ENCODE results near the gene NETO2.
A peak's percentile ranks its signal among the peaks of the same experiment; 100 is the strongest.

Gene NETO2

GRCh38 chr16:47047524-47048203 lies 96.1 kb downstream of the NETO2 start:
- DNase-seq (ENCODE audit: low read depth in 1 of 2, low spot score in 1 of 2) = no peak

- DNase-seq (ENCODE audit: low read depth in 1 of 2, low spot score in 1 of 2) = no peak
Observed at GRCh38 chr16:47046726-47047523, 96.8 kb downstream of the NETO2 start.

DNA sequence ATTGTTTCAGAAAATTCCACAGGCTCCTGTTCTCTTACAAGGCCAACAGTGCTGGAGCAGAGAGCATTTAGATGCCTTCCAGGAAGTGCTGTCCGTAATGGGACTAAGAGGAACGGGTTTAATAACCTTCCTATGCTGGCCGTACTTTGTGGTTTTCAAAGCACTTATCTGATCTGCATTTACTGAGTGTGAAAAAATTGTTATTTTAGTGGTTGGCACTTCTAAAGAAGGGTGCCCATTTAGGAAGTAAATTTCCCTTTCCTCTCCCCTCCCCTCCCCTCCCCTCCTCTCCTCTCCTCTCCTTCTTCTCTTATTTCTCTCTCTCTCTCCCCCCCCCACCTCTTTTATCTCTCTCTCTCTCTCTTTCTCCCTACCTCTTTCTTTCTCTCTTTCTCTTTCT lies 98.3 kb downstream of the NETO2 start:
- DNase-seq (ENCODE audit: low read depth in 1 of 2, low spot score in 1 of 2) = no peak

DNA sequence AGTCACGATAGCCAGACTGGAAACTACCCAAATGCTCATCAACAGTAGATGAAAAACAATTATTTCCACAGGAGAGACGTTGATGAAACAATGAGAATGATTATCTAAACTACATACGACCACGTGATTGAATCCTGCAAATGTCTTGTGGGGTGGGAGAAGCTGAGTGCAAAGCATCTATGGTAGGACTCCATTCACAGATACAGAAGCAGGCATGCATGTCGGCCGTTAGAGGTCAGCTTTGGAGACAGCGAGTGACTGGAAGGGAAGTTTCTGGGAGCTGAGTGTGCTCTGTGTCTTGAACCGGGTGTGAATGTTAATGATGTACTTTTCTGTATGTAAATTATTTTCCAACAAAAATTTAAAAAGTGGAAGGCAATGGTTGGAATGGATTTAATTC lies 98.7 kb downstream of the NETO2 start:
- no peak for DNase-seq (ENCODE audit: low read depth in 1 of 2, low spot score in 1 of 2)

DNA sequence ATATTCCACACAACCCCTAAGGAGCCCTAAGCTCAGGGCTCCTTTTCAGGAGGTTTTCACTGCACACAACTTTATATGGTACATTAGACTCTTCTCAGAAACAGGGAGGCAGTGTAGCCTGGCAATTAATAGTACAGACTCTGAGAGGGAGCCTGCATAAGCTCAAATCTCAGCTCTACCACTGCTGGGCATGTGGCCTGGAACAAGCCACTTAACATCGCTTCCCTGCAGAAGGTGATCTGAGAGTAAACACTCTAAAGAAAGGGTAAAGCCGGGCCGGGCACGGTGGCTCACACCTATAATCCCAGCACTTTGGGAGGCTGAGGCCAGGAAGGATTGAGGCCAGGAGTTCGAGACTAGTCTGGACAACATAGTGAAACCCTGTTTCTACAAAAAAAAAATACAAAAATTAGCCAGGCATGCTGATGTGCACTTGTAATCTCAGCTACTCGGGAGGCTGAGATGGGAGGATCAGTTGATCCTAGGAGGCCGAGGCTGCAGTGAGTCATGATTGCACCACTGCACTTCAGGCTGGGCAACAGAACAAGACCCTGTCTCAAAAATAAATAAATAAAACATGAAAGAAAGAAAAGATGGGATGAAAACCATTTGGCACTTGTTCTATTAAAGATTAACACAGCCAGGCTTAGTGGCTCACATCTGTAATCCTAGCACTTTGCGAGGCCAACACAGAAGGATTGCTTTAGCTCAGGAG lies 99.6 kb downstream of the NETO2 start:
- no peak for DNase-seq (ENCODE audit: low read depth in 1 of 2, low spot score in 1 of 2)

DNA sequence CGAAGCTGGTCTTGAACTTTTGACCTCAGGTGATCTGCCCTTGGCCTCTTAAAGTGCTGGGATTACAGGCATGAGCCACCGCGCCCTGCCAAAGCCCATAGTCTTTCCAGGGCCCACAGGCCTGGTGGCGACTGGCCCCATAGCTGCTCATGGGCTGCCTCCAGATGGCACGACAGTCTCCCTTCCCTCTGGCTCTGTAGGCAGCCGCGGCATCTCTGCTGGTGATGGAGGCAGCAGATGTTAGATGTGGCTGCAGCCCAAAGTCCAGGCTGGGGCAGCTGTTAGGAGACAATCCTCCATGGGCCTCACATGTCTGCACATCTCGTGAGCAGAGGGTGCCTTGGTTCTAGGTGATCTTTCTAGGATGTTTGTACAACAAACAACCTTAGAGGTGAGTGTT lies 100.5 kb downstream of the NETO2 start:
- DNase-seq (ENCODE audit: low read depth in 1 of 2, low spot score in 1 of 2) = no peak

DNA sequence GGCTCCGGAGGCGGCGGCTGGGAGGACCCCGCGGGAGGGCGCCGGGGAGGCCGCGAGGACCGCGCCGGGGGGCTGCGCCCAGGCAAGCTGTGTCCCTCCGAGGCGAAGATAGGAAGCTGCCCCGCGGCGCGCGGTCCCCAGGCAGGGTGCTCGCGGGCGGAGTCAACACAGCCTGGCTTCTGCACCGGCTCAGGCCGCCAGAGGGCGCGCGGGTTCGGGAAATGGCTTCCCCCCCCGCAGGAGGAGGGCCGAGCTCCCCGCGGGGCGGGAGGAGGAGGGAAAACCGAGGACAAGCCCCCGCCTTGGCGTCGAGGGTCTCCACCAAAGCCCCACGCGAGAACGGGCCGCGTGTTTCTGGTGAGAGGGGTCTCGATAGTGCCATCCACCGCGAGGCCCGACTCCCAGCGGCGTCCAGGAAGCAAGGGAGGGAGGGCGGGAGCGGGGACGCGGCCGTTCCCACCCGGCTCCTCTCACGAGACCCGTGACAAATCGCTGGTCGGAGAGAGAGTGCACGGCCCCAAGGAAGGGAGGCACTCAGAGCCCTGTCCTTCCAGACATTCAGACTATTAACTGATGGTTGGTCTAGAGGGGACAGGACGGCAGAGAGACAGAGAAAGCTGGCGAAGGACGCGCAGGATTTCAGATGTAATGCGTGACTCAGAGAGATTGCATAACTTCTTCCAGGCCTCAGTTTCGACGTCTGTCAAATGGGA lies 105.8 kb downstream of the NETO2 start:
- DNase-seq (ENCODE audit: low read depth in 1 of 2, low spot score in 1 of 2) = peak; percentile 86 to 87

DNA sequence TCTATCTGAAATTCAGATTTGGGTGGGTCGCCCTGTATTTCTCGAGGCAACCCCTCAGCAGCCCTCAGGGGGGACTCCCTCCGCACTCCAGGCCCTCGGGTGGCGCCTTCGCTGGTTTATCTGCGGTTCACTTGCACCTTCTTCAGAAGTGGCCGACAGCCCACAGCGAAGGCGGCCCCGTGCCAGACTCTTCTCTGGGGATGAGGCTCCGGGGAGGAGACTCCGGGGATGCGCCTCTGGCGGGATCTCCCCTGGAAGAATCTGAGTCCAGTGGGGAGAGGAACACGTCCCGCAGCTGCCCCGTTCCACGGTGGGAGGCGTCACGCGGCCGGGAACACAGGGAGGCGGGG lies 106.4 kb downstream of the NETO2 start:
- no peak for DNase-seq (ENCODE audit: low read depth in 1 of 2, low spot score in 1 of 2)

- no peak for DNase-seq (ENCODE audit: low read depth in 1 of 2, low spot score in 1 of 2)
Observed at GRCh38 chr16:47036201-47036600, 107.5 kb downstream of the NETO2 start.

GRCh38 chr16:47035436-47035835 lies 108.3 kb downstream of the NETO2 start:
- DNase-seq (ENCODE audit: low read depth in 1 of 2, low spot score in 1 of 2) = no peak

DNA sequence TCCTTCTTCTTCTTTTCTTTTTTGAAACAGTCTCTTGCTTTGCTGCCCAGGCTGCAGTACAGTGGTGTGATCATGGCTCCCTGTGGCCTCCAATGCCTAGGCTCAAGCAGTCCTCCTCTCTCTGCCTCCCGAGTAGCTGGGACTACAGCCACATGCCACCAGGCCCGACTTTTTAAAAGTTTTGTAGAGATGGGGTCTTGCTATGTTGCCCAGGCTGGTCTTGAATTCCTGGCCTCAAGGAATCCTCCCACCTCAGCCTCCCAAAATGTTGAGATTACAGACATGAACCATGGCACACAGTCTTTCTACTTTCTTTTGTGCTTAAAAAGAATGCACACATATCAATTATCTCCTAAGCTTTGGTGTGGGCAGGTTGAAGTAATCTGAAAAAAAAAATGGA lies 109.3 kb downstream of the NETO2 start:
- no peak for DNase-seq (ENCODE audit: low read depth in 1 of 2, low spot score in 1 of 2)

- DNase-seq (ENCODE audit: low read depth in 1 of 2, low spot score in 1 of 2) = no peak
Observed at GRCh38 chr16:47033176-47033575, 110.6 kb downstream of the NETO2 start.

- DNase-seq (ENCODE audit: low read depth in 1 of 2, low spot score in 1 of 2) = no peak
Observed at GRCh38 chr16:47029724-47030123, 114.0 kb downstream of the NETO2 start.

GRCh38 chr16:47028767-47029377 lies 114.9 kb downstream of the NETO2 start:
- DNase-seq (ENCODE audit: low read depth in 1 of 2, low spot score in 1 of 2) = no peak
